ENCODE data around the gene NAV3. TPM values are rescaled to one million over a fixed set of nuclear protein-coding genes. Genes with fewer than 3 reads are reported as not detected.

NAV3 gene
- polyA plus RNA-seq, 1 donor from 2014 or later: 36.9 TPM

DNA sequence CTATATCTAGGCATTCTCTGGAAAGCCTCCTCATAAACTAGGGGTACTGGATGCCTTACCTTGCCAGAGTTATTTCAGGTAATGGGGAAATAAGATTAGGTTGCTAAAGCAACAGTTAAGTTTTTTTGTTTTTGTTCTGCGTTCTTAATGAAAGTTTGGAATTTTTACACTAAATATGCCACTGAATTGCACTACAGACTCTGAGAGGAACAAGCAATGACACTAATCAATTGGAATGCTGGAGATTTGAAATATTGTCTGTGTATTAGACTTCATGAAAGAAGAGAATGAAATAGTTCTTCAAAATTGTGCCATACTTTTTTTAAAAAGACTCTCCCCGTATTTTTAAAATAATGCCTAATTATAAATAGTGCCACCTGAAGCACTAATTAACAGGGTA is 287.8 kb downstream of the NAV3 start:
- Histone ChIP-seq H4K20me1 (ENCODE audit: insufficient read depth) (no peaks in the 10 kb centered on the region), H3K27me3 (ENCODE audit: insufficient read depth, low read depth, low read length) (no peaks in the 10 kb centered on the region), H3F3A (ENCODE audit: insufficient read depth, low read length, poor library complexity, severe bottlenecking) (no peaks in the 10 kb centered on the region), H3K9me3 (ENCODE audit: low read length) (no peaks in the 10 kb centered on the region), H3K4me2 (ENCODE audit: low read length) (no peak overlapping the region), H3K9ac (ENCODE audit: low read length) (no peak overlapping the region), H3K9me2 (ENCODE audit: insufficient read depth, low read length) (no peaks in the 10 kb centered on the region), H3K4me3 (ENCODE audit: low read length) (no peak overlapping the region), H3K27ac (ENCODE audit: low read length) (no peak overlapping the region), H3K36me3 (ENCODE audit: insufficient read depth, low read length) (no peaks in the 10 kb centered on the region), H3K79me2 (replicated peaks; ENCODE audit: insufficient read depth, low read length) (no peaks in the 10 kb centered on the region), H2AFZ (ENCODE audit: low read depth, low read length) (no peak overlapping the region)
- TF ChIP-seq MXI1 (conservative IDR thresholded peaks at IDR 0.05; ENCODE audit: poor library complexity, severe bottlenecking) (no peak), SMC3 (conservative IDR thresholded peaks at IDR 0.05; ENCODE audit: poor library complexity) (no peak), POLR2AphosphoS5 (IDR thresholded peaks at IDR 0.05) (no peak), EP300 (conservative IDR thresholded peaks at IDR 0.05; ENCODE audit: poor library complexity, severe bottlenecking) (no peak), TAF1 (IDR thresholded peaks at IDR 0.05; ENCODE audit: low read depth) (no peak), RAD21 (conservative IDR thresholded peaks at IDR 0.05) (no peak), EZH2 (IDR thresholded peaks at IDR 0.05; ENCODE audit: borderline replicate concordance, insufficient read depth, low read length, poor library complexity, severe bottlenecking) (no peak)
- TF ChIP-seq, protein P1, sequence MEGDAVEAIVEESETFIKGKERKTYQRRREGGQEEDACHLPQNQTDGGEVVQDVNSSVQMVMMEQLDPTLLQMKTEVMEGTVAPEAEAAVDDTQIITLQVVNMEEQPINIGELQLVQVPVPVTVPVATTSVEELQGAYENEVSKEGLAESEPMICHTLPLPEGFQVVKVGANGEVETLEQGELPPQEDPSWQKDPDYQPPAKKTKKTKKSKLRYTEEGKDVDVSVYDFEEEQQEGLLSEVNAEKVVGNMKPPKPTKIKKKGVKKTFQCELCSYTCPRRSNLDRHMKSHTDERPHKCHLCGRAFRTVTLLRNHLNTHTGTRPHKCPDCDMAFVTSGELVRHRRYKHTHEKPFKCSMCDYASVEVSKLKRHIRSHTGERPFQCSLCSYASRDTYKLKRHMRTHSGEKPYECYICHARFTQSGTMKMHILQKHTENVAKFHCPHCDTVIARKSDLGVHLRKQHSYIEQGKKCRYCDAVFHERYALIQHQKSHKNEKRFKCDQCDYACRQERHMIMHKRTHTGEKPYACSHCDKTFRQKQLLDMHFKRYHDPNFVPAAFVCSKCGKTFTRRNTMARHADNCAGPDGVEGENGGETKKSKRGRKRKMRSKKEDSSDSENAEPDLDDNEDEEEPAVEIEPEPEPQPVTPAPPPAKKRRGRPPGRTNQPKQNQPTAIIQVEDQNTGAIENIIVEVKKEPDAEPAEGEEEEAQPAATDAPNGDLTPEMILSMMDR (IDR thresholded peaks at IDR 0.05; ENCODE audit: poor library complexity, severe bottlenecking): no peak
- TF ChIP-seq, protein P2, sequence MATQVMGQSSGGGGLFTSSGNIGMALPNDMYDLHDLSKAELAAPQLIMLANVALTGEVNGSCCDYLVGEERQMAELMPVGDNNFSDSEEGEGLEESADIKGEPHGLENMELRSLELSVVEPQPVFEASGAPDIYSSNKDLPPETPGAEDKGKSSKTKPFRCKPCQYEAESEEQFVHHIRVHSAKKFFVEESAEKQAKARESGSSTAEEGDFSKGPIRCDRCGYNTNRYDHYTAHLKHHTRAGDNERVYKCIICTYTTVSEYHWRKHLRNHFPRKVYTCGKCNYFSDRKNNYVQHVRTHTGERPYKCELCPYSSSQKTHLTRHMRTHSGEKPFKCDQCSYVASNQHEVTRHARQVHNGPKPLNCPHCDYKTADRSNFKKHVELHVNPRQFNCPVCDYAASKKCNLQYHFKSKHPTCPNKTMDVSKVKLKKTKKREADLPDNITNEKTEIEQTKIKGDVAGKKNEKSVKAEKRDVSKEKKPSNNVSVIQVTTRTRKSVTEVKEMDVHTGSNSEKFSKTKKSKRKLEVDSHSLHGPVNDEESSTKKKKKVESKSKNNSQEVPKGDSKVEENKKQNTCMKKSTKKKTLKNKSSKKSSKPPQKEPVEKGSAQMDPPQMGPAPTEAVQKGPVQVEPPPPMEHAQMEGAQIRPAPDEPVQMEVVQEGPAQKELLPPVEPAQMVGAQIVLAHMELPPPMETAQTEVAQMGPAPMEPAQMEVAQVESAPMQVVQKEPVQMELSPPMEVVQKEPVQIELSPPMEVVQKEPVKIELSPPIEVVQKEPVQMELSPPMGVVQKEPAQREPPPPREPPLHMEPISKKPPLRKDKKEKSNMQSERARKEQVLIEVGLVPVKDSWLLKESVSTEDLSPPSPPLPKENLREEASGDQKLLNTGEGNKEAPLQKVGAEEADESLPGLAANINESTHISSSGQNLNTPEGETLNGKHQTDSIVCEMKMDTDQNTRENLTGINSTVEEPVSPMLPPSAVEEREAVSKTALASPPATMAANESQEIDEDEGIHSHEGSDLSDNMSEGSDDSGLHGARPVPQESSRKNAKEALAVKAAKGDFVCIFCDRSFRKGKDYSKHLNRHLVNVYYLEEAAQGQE (IDR thresholded peaks at IDR 0.05; ENCODE audit: borderline replicate concordance): no peak

DNA sequence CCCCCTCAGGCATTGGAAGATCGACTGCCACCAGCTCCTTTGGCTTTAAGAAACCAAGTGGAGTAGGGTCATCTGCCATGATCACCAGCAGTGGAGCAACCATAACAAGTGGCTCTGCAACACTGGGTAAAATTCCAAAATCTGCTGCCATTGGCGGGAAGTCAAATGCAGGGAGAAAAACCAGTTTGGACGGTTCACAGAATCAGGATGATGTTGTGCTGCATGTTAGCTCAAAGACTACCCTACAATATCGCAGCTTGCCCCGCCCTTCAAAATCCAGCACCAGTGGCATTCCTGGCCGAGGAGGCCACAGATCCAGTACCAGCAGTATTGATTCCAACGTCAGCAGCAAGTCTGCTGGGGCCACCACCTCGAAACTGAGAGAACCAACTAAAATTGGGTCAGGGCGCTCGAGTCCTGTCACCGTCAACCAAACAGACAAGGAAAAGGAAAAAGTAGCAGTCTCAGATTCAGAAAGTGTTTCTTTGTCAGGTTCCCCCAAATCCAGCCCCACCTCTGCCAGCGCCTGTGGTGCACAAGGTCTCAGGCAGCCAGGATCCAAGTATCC is 288.7 kb downstream of the NAV3 start:
- no peaks in the 10 kb centered on the region for H3K27me3 ChIP-seq (ENCODE audit: insufficient read depth, low read depth, low read length)
- no peaks in the 10 kb centered on the region for H3K36me3 ChIP-seq (ENCODE audit: insufficient read depth, low read length)
- H3K4me2 ChIP-seq (ENCODE audit: low read length): no peak overlapping the region
- H3K9ac ChIP-seq (ENCODE audit: low read length): no peak overlapping the region
- H3K9me3 ChIP-seq (ENCODE audit: low read length): no peaks in the 10 kb centered on the region
- no peak overlapping the region for H3K4me3 ChIP-seq (ENCODE audit: low read length)
- H2AFZ ChIP-seq (ENCODE audit: low read depth, low read length): no peak overlapping the region
- H3K79me2 ChIP-seq (replicated peaks; ENCODE audit: insufficient read depth, low read length): no peaks in the 10 kb centered on the region
- TF ChIP-seq MXI1 (conservative IDR thresholded peaks at IDR 0.05; ENCODE audit: poor library complexity, severe bottlenecking): no peak
- TF ChIP-seq EZH2 (IDR thresholded peaks at IDR 0.05; ENCODE audit: borderline replicate concordance, insufficient read depth, low read length, poor library complexity, severe bottlenecking): no peak
- no peak for TF ChIP-seq TAF1 (IDR thresholded peaks at IDR 0.05; ENCODE audit: low read depth)
- TF ChIP-seq POLR2AphosphoS5 (IDR thresholded peaks at IDR 0.05): no peak
- TF ChIP-seq, protein P1 (IDR thresholded peaks at IDR 0.05; ENCODE audit: poor library complexity, severe bottlenecking): no peak
- no peak for TF ChIP-seq RAD21 (conservative IDR thresholded peaks at IDR 0.05)
- TF ChIP-seq, protein P2 (IDR thresholded peaks at IDR 0.05; ENCODE audit: borderline replicate concordance): no peak
- no peak for TF ChIP-seq SMC3 (conservative IDR thresholded peaks at IDR 0.05; ENCODE audit: poor library complexity)
- TF ChIP-seq EP300 (conservative IDR thresholded peaks at IDR 0.05; ENCODE audit: poor library complexity, severe bottlenecking): no peak
- H3K9me2 ChIP-seq (ENCODE audit: insufficient read depth, low read length): no peaks in the 10 kb centered on the region
- H3F3A ChIP-seq (ENCODE audit: insufficient read depth, low read length, poor library complexity, severe bottlenecking): no peaks in the 10 kb centered on the region
- H3K27ac ChIP-seq (ENCODE audit: low read length): no peak overlapping the region
- H4K20me1 ChIP-seq (ENCODE audit: insufficient read depth): no peaks in the 10 kb centered on the region

Data from neural cell (in vitro differentiated cells).